ENCODE measurements around the gene B3GLCT.

DNA sequence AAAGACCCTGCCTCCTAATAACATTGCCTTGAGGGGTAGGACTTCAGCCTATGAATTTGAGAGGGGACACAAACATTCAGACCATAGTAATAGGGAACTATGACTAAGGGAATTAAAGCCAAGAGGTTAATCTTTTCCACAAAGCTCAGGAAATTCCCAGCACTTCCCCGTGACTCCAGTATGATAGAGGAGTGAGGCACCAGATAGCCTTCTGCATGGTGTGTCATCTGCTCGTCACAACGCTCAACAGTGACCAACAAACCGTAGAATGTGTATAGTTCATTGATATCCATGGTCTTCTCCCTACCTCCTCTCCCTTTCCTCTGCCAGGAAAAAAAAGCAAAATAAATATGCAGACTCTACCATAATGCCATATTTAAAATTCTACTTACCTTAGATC, 64.4 kb downstream of the B3GLCT start:
- TF ChIP-seq, protein P1, sequence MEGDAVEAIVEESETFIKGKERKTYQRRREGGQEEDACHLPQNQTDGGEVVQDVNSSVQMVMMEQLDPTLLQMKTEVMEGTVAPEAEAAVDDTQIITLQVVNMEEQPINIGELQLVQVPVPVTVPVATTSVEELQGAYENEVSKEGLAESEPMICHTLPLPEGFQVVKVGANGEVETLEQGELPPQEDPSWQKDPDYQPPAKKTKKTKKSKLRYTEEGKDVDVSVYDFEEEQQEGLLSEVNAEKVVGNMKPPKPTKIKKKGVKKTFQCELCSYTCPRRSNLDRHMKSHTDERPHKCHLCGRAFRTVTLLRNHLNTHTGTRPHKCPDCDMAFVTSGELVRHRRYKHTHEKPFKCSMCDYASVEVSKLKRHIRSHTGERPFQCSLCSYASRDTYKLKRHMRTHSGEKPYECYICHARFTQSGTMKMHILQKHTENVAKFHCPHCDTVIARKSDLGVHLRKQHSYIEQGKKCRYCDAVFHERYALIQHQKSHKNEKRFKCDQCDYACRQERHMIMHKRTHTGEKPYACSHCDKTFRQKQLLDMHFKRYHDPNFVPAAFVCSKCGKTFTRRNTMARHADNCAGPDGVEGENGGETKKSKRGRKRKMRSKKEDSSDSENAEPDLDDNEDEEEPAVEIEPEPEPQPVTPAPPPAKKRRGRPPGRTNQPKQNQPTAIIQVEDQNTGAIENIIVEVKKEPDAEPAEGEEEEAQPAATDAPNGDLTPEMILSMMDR (IDR thresholded peaks at IDR 0.05; ENCODE audit: low read length) = no peak
- TF ChIP-seq EZH2 (optimal IDR thresholded peaks at IDR 0.05; ENCODE audit: low read depth, low read length) = no peak
